ENCODE data around the gene VEGFA. TPM values are rescaled to one million over a fixed set of nuclear protein-coding genes. Genes with fewer than 3 reads are reported as not detected.

The VEGFA gene
- total and polyA plus RNA-seq, 2 experiments from 2014 or later, result 10.7 to 241 TPM

DNA sequence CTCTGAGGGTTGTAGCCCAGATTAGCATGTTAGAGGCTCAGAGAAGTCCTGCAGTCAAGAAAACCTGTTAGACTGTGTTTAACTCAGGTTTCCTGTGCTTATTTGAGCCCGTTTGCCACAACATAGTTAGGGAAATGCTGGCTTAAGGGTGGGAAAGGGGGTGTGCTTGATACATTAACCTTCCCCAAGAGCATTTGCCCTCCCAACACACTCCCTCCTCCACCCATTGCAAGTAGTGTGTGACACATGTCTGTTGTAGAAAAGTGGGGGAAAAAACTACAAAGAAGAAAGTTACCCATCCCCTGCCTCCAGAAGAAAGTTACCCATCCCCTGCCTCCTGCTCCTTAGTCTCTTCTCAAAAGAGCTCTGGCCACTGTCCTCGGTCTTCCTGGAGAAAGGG is 45.7 kb upstream of the VEGFA start:
- Histone ChIP-seq H3K4me3 (no peak overlapping the region), H3K4me2 (ENCODE audit: unreplicated experiment) (peak overlapping the region; percentile 2), H3K9ac (no peak overlapping the region), H4K20me1 (ENCODE audit: insufficient read depth) (no peaks in the 10 kb centered on the region), H2AFZ (peak overlapping the region; percentile 52), H3K79me2 (ENCODE audit: insufficient read depth) (no peaks in the 10 kb centered on the region), H3K9me2 (ENCODE audit: insufficient read depth) (no peaks in the 10 kb centered on the region), H3F3A (ENCODE audit: insufficient read depth) (no peaks in the 10 kb centered on the region), H3K36me3 (ENCODE audit: low read depth) (no peaks in the 10 kb centered on the region), H3K9me3 (ENCODE audit: low read depth) (no peaks in the 10 kb centered on the region), H3K27ac (0 out of 2 replicates have a peak overlapping the region, but pooled peaks have one; percentile 6), H3K27me3 (replicated peaks; ENCODE audit: insufficient read depth) (no peaks in the 10 kb centered on the region), H3K4me1 (ENCODE audit: insufficient read depth) (peaks cover 15% of the 10 kb centered on the region)
- WGBS, 2 experiments (ENCODE audit: low coverage in 1 of 2, low lambda C conversion rate in 2 of 2, missing lambda C conversion rate in 2 of 2), result 83% methylated on average over 2 of the region's 2 CpGs
- in situ Hi-C loops (cut with MboI), result no loop called here
- TF ChIP-seq EZH2phosphoT487 (IDR thresholded peaks at IDR 0.05; ENCODE audit: insufficient read depth, low read depth) (no peak), EZH2 (IDR thresholded peaks at IDR 0.05; ENCODE audit: insufficient read depth, poor library complexity, severe bottlenecking) (no peak)
- no peak for DNase-seq

DNA sequence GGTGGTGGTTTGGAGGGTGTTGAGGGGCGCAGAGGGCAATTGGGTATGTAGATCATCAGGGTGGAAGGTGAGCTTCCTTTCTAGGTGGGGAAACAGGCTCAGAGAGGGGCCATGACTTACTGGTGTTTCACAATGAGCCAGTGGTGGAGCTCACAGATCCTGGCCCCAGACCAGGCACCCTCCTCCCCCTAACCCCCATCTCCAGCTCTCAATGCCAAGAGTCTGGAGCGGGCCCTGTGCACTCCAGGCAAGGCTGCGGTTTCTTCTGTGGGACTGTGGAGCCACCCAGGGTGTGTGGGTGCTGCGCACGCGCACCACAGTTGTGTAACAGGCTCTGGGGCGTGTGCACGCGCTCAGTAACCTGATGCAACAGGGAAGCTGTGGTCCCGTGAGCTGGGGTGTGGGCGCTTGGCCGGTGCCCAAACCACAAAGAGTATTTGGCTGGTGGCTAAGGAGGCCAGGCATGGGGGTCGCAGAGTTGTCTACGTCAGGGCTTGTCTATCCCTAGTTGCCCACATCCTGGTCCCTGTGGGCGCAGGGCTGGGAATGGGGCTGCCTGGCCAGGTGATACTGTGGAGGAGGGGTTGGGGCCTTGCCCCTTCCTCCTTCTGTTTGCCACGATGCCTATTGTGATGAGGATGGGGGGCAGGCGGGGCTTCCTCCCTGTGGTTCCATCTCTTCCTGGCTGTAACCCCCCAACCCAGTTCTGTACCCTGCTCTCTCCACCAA is 44.9 kb upstream of the VEGFA start:
- H3K9me3 ChIP-seq (ENCODE audit: low read depth), result no peaks in the 10 kb centered on the region
- TF ChIP-seq EZH2phosphoT487 (IDR thresholded peaks at IDR 0.05; ENCODE audit: insufficient read depth, low read depth) (no peak), EZH2 (IDR thresholded peaks at IDR 0.05; ENCODE audit: insufficient read depth, poor library complexity, severe bottlenecking) (no peak)
- in situ Hi-C loops (cut with MboI), result no loop called here
- H3K4me2 ChIP-seq (ENCODE audit: unreplicated experiment), result peak overlapping the region; percentile 2
- no peaks in the 10 kb centered on the region for H4K20me1 ChIP-seq (ENCODE audit: insufficient read depth)
- no peaks in the 10 kb centered on the region for H3K9me2 ChIP-seq (ENCODE audit: insufficient read depth)
- H2AFZ ChIP-seq, result peak overlapping the region; percentile 52
- no peaks in the 10 kb centered on the region for H3K27me3 ChIP-seq (replicated peaks; ENCODE audit: insufficient read depth)
- peak; percentile 86 for DNase-seq
- no peak overlapping the region; the same call in 1 of the 2 replicates for H3K4me3 ChIP-seq
- H3K4me1 ChIP-seq (ENCODE audit: insufficient read depth), result peaks cover 15% of the 10 kb centered on the region
- 0 out of 2 replicates have a peak overlapping the region, but pooled peaks have one; percentile 13 for H3K9ac ChIP-seq
- no peaks in the 10 kb centered on the region for H3F3A ChIP-seq (ENCODE audit: insufficient read depth)
- 53 to 55% methylated on average over 16 to 17 of the region's 17 CpGs for WGBS, 2 experiments (ENCODE audit: low coverage in 1 of 2, low lambda C conversion rate in 2 of 2, missing lambda C conversion rate in 2 of 2)
- H3K36me3 ChIP-seq (ENCODE audit: low read depth), result no peaks in the 10 kb centered on the region
- 0 out of 2 replicates have a peak overlapping the region, but pooled peaks have one; percentile 6 for H3K27ac ChIP-seq
- H3K79me2 ChIP-seq (ENCODE audit: insufficient read depth), result no peaks in the 10 kb centered on the region

DNA sequence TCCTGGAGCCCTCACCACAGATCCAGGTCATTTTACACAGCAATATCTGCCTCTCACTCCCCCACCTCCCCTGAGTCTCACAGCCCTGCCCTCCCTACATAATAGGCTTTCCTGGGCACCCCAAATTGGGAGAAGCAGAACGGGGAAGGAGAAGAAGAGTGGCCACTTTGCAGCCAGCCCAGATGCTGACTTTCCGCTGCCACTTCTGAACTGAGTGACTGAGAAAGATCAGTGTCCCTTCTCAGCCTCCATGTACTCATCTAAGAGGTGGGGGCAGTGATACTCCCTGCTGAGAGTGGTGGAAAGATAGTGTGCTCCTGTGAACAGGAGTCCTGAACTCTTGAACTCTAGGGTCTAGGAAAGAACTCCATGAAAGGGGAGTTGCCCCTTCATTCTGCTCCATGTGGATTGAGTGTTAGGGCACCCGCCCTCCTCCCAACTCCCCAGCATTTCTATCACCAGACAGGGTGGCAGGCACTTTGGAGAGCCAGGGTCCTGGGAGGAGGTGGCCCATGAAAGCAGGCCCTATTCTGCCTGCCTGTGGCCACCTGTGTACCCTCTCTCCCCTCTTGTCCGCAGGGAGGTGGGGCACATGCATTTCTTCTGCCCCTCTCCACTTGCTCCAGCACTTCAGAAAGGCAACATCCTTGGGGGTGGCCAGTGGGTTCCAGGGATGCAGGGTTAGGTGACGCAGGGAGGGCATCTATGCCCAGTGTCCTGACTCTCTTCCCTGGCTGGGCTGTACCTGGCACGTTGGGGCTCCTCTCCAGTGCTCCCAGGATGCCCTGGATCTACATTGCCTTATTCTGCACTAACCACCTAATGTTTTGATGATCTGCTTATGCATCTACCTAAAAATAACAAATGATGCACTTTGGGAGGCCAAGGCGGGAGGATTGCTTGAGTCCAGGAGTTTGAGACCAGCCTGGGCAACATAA is 44.1 kb upstream of the VEGFA start:
- H3K4me2 ChIP-seq (ENCODE audit: unreplicated experiment), result no peak overlapping the region
- no peaks in the 10 kb centered on the region for H3F3A ChIP-seq (ENCODE audit: insufficient read depth)
- no peak for DNase-seq
- H3K36me3 ChIP-seq (ENCODE audit: low read depth), result no peaks in the 10 kb centered on the region
- in situ Hi-C loops (cut with MboI), result no loop called here
- peaks cover 15% of the 10 kb centered on the region for H3K4me1 ChIP-seq (ENCODE audit: insufficient read depth)
- H3K27ac ChIP-seq, result no peak overlapping the region
- H3K79me2 ChIP-seq (ENCODE audit: insufficient read depth), result no peaks in the 10 kb centered on the region
- no peaks in the 10 kb centered on the region for H3K9me2 ChIP-seq (ENCODE audit: insufficient read depth)
- no peak overlapping the region for H3K4me3 ChIP-seq
- H3K27me3 ChIP-seq (replicated peaks; ENCODE audit: insufficient read depth), result no peaks in the 10 kb centered on the region
- no peak for TF ChIP-seq EZH2phosphoT487 (IDR thresholded peaks at IDR 0.05; ENCODE audit: insufficient read depth, low read depth)
- TF ChIP-seq EZH2 (IDR thresholded peaks at IDR 0.05; ENCODE audit: insufficient read depth, poor library complexity, severe bottlenecking), result no peak
- H2AFZ ChIP-seq, result no peak overlapping the region; the same call in 1 of the 2 replicates
- WGBS, 2 experiments (ENCODE audit: low coverage in 1 of 2, low lambda C conversion rate in 2 of 2, missing lambda C conversion rate in 2 of 2), result 85 to 87% methylated on average over 7 of the region's 7 CpGs
- H3K9me3 ChIP-seq (ENCODE audit: low read depth), result peaks cover 2% of the 10 kb centered on the region
- H3K9ac ChIP-seq, result 0 out of 2 replicates have a peak overlapping the region, but pooled peaks have one; percentile 10
- H4K20me1 ChIP-seq (ENCODE audit: insufficient read depth), result no peaks in the 10 kb centered on the region

DNA sequence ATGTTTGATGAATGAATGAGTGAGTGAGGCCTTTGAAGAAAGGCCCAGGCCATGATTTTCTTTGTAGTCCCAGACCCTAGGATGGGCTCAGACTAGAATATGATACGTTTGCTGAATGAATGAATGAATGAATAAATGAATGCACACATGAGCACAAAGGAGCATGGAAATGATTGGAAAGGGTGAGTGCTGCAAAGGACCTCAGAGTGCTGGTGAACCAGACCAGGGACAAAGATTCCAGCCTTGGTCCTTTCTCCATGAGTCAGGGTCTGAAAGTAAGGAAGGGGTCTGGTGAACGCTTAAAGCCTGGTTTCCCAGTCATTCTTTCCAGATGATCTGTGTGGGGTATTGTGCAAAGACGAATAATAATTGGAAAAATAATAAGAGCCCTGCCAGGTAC is 42.4 kb upstream of the VEGFA start:
- H3K27me3 ChIP-seq (replicated peaks; ENCODE audit: insufficient read depth), result no peaks in the 10 kb centered on the region
- H3F3A ChIP-seq (ENCODE audit: insufficient read depth), result no peaks in the 10 kb centered on the region
- 75 to 77% methylated on average over 3 of the region's 3 CpGs for WGBS, 2 experiments (ENCODE audit: low coverage in 1 of 2, low lambda C conversion rate in 2 of 2, missing lambda C conversion rate in 2 of 2)
- H3K4me1 ChIP-seq (ENCODE audit: insufficient read depth), result peaks cover 15% of the 10 kb centered on the region
- no peak overlapping the region for H3K9ac ChIP-seq
- H3K4me3 ChIP-seq, result no peak overlapping the region
- H3K79me2 ChIP-seq (ENCODE audit: insufficient read depth), result no peaks in the 10 kb centered on the region
- H3K9me2 ChIP-seq (ENCODE audit: insufficient read depth), result no peaks in the 10 kb centered on the region
- no peak for DNase-seq
- no peak for TF ChIP-seq EZH2phosphoT487 (IDR thresholded peaks at IDR 0.05; ENCODE audit: insufficient read depth, low read depth)
- TF ChIP-seq EZH2 (IDR thresholded peaks at IDR 0.05; ENCODE audit: insufficient read depth, poor library complexity, severe bottlenecking), result no peak
- H3K9me3 ChIP-seq (ENCODE audit: low read depth), result peaks cover 8% of the 10 kb centered on the region
- no peaks in the 10 kb centered on the region for H4K20me1 ChIP-seq (ENCODE audit: insufficient read depth)
- no peak overlapping the region for H3K27ac ChIP-seq
- no peaks in the 10 kb centered on the region for H3K36me3 ChIP-seq (ENCODE audit: low read depth)
- H2AFZ ChIP-seq, result no peak overlapping the region
- H3K4me2 ChIP-seq (ENCODE audit: unreplicated experiment), result no peak overlapping the region
- in situ Hi-C loops (cut with MboI), result no loop called here

Data from GM23248 (cell line).